Activated CD4-positive, alpha-beta T cell treated with anti-CD3 and anti-CD28 coated beads, Interleukin-2, amount 10 ng/mL, durations not matched to agents 7 days and 5 days (primary cell): Measurements from ENCODE around the gene SAMD4A. TPM values are rescaled to one million over a fixed set of nuclear protein-coding genes. Genes with fewer than 3 reads are reported as not detected.
A peak's percentile ranks its signal among the peaks of the same experiment; 100 is the strongest.

Experiments
- CTCF ChIA-PET: fragments of 350-600 bp; sonication (Branson Sonifier 250); formaldehyde crosslinking; loops from one replicate; lab custom pipeline; 2021; ENCODE audit warnings: antibody characterized with exemption; lab: Charles Lee
- POLR2A ChIA-PET: fragments of 350-600 bp; sonication (Branson Sonifier 250); formaldehyde crosslinking; loops from one replicate; lab custom pipeline; 2021; ENCODE audit warnings: antibody characterized with exemption; lab: Charles Lee
- DNase-seq: peaks from one replicate; pipeline ENCODE4 v3.0.0-alpha.2; 2020
- H3K27ac Mint-ChIP-seq: one replicate; pipeline ENCODE4 v1.8.0; 2021; ENCODE audit warnings: mild to moderate bottlenecking, moderate library complexity, mixed read lengths
- H3K27me3 Mint-ChIP-seq: one replicate; pipeline ENCODE4 v1.8.0; 2021; ENCODE audit warnings: mixed read lengths
- H3K36me3 Mint-ChIP-seq: one replicate; pipeline ENCODE4 v1.8.0; 2021; ENCODE audit warnings: low read depth, mixed read lengths
- H3K4me1 Mint-ChIP-seq: one replicate; pipeline ENCODE4 v1.8.0; 2021; ENCODE audit warnings: mixed read lengths
- H3K4me3 Mint-ChIP-seq: one replicate; pipeline ENCODE4 v1.8.0; 2021; ENCODE audit warnings: mild to moderate bottlenecking, moderate library complexity, mixed read lengths
- H3K9me3 Mint-ChIP-seq: one replicate; pipeline ENCODE4 v1.8.0; 2021; ENCODE audit warnings: mixed read lengths
- total RNA-seq, 2 experiments: library from RNA; stranded (reverse); gene quantifications; one replicate each; pipeline ENCODE4 v1.2.3, GENCODE V29; 2021

SAMD4A gene
- total RNA-seq, 2 experiments from 2014 or later, result 0.54 to 0.62 TPM

- no peak overlapping the region for H3K27ac Mint-ChIP-seq
- no peak for DNase-seq
- H3K9me3 Mint-ChIP-seq, result no peaks in the 10 kb centered on the region
- H3K36me3 Mint-ChIP-seq, result no peaks in the 10 kb centered on the region
- H3K4me3 Mint-ChIP-seq, result no peak overlapping the region
- ChIA-PET POLR2A (no interaction called here), CTCF (interaction anchor here (1.0 to 1.7 kb wide), 4 partner anchors 12 to 144 kb away, joined by 3 to 5 read pairs (median 3); no protein-coding TSS in a partner anchor)
- H3K27me3 Mint-ChIP-seq, result no peaks in the 10 kb centered on the region
- H3K4me1 Mint-ChIP-seq, result peaks cover 18% of the 10 kb centered on the region
Observed at GRCh38 chr14:54709867-54710266, 142.9 kb downstream of the SAMD4A start.

GRCh38 chr14:54711312-54711711 lies 144.4 kb downstream of the SAMD4A start:
- H3K27ac Mint-ChIP-seq, result peak overlapping the region; percentile 37
- no peaks in the 10 kb centered on the region for H3K36me3 Mint-ChIP-seq
- peaks cover 3% of the 10 kb centered on the region for H3K27me3 Mint-ChIP-seq
- no peaks in the 10 kb centered on the region for H3K9me3 Mint-ChIP-seq
- peaks cover 18% of the 10 kb centered on the region for H3K4me1 Mint-ChIP-seq
- no peak overlapping the region for H3K4me3 Mint-ChIP-seq
- no peak for DNase-seq
- ChIA-PET CTCF (interaction anchor here (1.0 to 1.7 kb wide), 3 partner anchors 14 to 68 kb away, joined by 3 to 5 read pairs (median 4); no protein-coding TSS in a partner anchor), POLR2A (no interaction called here)

- H3K4me3 Mint-ChIP-seq, result no peak overlapping the region
- no peaks in the 10 kb centered on the region for H3K9me3 Mint-ChIP-seq
- peak overlapping the region; percentile 37 for H3K27ac Mint-ChIP-seq
- peaks cover 18% of the 10 kb centered on the region for H3K4me1 Mint-ChIP-seq
- CTCF ChIA-PET, result interaction anchor here (0.8 to 2.3 kb wide), 2 partner anchors 12 to 111 kb away, joined by 3 to 8 read pairs; no protein-coding TSS in a partner anchor
- H3K27me3 Mint-ChIP-seq, result peaks cover 3% of the 10 kb centered on the region
- H3K36me3 Mint-ChIP-seq, result no peaks in the 10 kb centered on the region
- POLR2A ChIA-PET, result interaction anchor here (0.7 kb wide), 1 partner anchor 22 kb away, joined by 4 read pairs; no protein-coding TSS in a partner anchor
- DNase-seq, result peak; percentile 35
Observed at GRCh38 chr14:54711812-54712464, 145.0 kb downstream of the SAMD4A start.

GRCh38 chr14:54712465-54713200 lies 145.7 kb downstream of the SAMD4A start:
- ChIA-PET CTCF (interaction anchor here (0.8 to 2.3 kb wide), 4 partner anchors 8 to 112 kb away, joined by 3 to 8 read pairs (median 4); no protein-coding TSS in a partner anchor), POLR2A (interaction anchor here (0.7 kb wide), 1 partner anchor 23 kb away, joined by 4 read pairs; no protein-coding TSS in a partner anchor)
- Mint-ChIP-seq H3K27ac (no peak overlapping the region), H3K36me3 (no peaks in the 10 kb centered on the region), H3K27me3 (peaks cover 3% of the 10 kb centered on the region), H3K4me3 (no peak overlapping the region), H3K9me3 (no peaks in the 10 kb centered on the region), H3K4me1 (peaks cover 18% of the 10 kb centered on the region)
- DNase-seq, result no peak

- H3K9me3 Mint-ChIP-seq, result no peaks in the 10 kb centered on the region
- ChIA-PET POLR2A (no interaction called here), CTCF (interaction anchor here (0.8 to 2.3 kb wide), 4 partner anchors 9 to 61 kb away, joined by 3 to 8 read pairs (median 4); no protein-coding TSS in a partner anchor)
- DNase-seq, result no peak
- no peak overlapping the region for H3K4me3 Mint-ChIP-seq
- H3K27ac Mint-ChIP-seq, result no peak overlapping the region
- peaks cover 3% of the 10 kb centered on the region for H3K27me3 Mint-ChIP-seq
- H3K36me3 Mint-ChIP-seq, result no peaks in the 10 kb centered on the region
- H3K4me1 Mint-ChIP-seq, result peaks cover 18% of the 10 kb centered on the region
Observed at GRCh38 chr14:54713379-54713778, 146.5 kb downstream of the SAMD4A start.

GRCh38 chr14:54715239-54715638 lies 148.3 kb downstream of the SAMD4A start:
- Mint-ChIP-seq H3K9me3 (no peaks in the 10 kb centered on the region), H3K4me3 (no peak overlapping the region), H3K27ac (no peak overlapping the region), H3K4me1 (peaks cover 18% of the 10 kb centered on the region), H3K36me3 (no peaks in the 10 kb centered on the region), H3K27me3 (peaks cover 6% of the 10 kb centered on the region)
- ChIA-PET CTCF (no interaction called here), POLR2A (no interaction called here)
- no peak for DNase-seq

- POLR2A ChIA-PET, result no interaction called here
- no peak for DNase-seq
- Mint-ChIP-seq H3K27me3 (peaks cover 6% of the 10 kb centered on the region), H3K27ac (no peak overlapping the region), H3K36me3 (no peaks in the 10 kb centered on the region), H3K4me1 (peaks cover 19% of the 10 kb centered on the region), H3K9me3 (no peaks in the 10 kb centered on the region), H3K4me3 (no peak overlapping the region)
- CTCF ChIA-PET, result no interaction called here
Observed at GRCh38 chr14:54715811-54716210, 148.9 kb downstream of the SAMD4A start.

GRCh38 chr14:54716862-54717261 lies 149.9 kb downstream of the SAMD4A start:
- peaks cover 6% of the 10 kb centered on the region for H3K27me3 Mint-ChIP-seq
- ChIA-PET POLR2A (no interaction called here), CTCF (interaction anchor here (0.7 to 1.7 kb wide), 5 partner anchors 15 to 320 kb away, joined by 3 to 4 read pairs (median 3); partner anchors contain the start of gene CDKN3)

GRCh38 chr14:54718046-54718445 lies 151.1 kb downstream of the SAMD4A start:
- H3K9me3 Mint-ChIP-seq, result no peaks in the 10 kb centered on the region
- ChIA-PET CTCF (interaction anchor here (0.9 to 1.7 kb wide), 4 partner anchors 14 to 321 kb away, joined by 3 read pairs; partner anchors contain the start of gene CDKN3), POLR2A (no interaction called here)
- peaks cover 1% of the 10 kb centered on the region for H3K36me3 Mint-ChIP-seq
- no peak overlapping the region for H3K4me3 Mint-ChIP-seq
- DNase-seq, result no peak
- no peak overlapping the region for H3K27ac Mint-ChIP-seq
- peaks cover 12% of the 10 kb centered on the region for H3K4me1 Mint-ChIP-seq
- peaks cover 6% of the 10 kb centered on the region for H3K27me3 Mint-ChIP-seq

More at GRCh38 chr14:54716862-54717261, 149.9 kb downstream of the SAMD4A start:
- no peak for DNase-seq
- Mint-ChIP-seq H3K4me3 (no peak overlapping the region), H3K36me3 (no peaks in the 10 kb centered on the region), H3K9me3 (no peaks in the 10 kb centered on the region), H3K27ac (no peak overlapping the region), H3K4me1 (peaks cover 18% of the 10 kb centered on the region)

- no peak for DNase-seq
- H3K4me3 Mint-ChIP-seq, result no peak overlapping the region
- H3K4me1 Mint-ChIP-seq, result peaks cover 12% of the 10 kb centered on the region
- H3K36me3 Mint-ChIP-seq, result peaks cover 1% of the 10 kb centered on the region
- CTCF ChIA-PET, result interaction anchor here (0.7 to 1.2 kb wide), 3 partner anchors 16 to 184 kb away, joined by 3 read pairs; no protein-coding TSS in a partner anchor
- H3K27ac Mint-ChIP-seq, result no peak overlapping the region
- H3K9me3 Mint-ChIP-seq, result no peaks in the 10 kb centered on the region
- POLR2A ChIA-PET, result no interaction called here
- peaks cover 9% of the 10 kb centered on the region for H3K27me3 Mint-ChIP-seq
Observed at GRCh38 chr14:54719406-54719805, 152.5 kb downstream of the SAMD4A start.

GRCh38 chr14:54722791-54723432 lies 156.0 kb downstream of the SAMD4A start:
- Mint-ChIP-seq H3K27ac (no peak overlapping the region), H3K9me3 (no peaks in the 10 kb centered on the region), H3K27me3 (peaks cover 13% of the 10 kb centered on the region), H3K4me3 (no peak overlapping the region), H3K36me3 (peaks cover 1% of the 10 kb centered on the region), H3K4me1 (peaks cover 13% of the 10 kb centered on the region)
- CTCF ChIA-PET, result interaction anchor here (0.8 to 1.6 kb wide), 4 partner anchors 10 to 159 kb away, joined by 3 to 8 read pairs (median 4); no protein-coding TSS in a partner anchor
- peak; percentile 26 for DNase-seq
- POLR2A ChIA-PET, result no interaction called here

- POLR2A ChIA-PET, result interaction anchor here (0.6 kb wide), 1 partner anchor 174 kb away, joined by 3 read pairs; no protein-coding TSS in a partner anchor
- peaks cover 23% of the 10 kb centered on the region for H3K4me1 Mint-ChIP-seq
- H3K4me3 Mint-ChIP-seq, result no peak overlapping the region
- H3K9me3 Mint-ChIP-seq, result no peaks in the 10 kb centered on the region
- H3K36me3 Mint-ChIP-seq, result peaks cover 1% of the 10 kb centered on the region
- no peak for DNase-seq
- peaks cover 18% of the 10 kb centered on the region for H3K27me3 Mint-ChIP-seq
- CTCF ChIA-PET, result interaction anchor here (0.6 to 1.6 kb wide), 4 partner anchors 11 to 82 kb away, joined by 3 to 8 read pairs (median 4); no protein-coding TSS in a partner anchor
- H3K27ac Mint-ChIP-seq, result no peak overlapping the region
Observed at GRCh38 chr14:54724123-54724522, 157.2 kb downstream of the SAMD4A start.
